Body of pancreas (tissue), 4 donors: ENCODE measurements around the gene C6orf136.

Experiments
- POLR2A ChIP-seq, 3 donors: fragments of 450-650 bp; IDR thresholded peaks; one replicate each; pipeline ENCODE4 v1.6.1; 2016; ENCODE audit warnings: antibody characterized with exemption in 3 of 3, mild to moderate bottlenecking in 2 of 3
- TF ChIP-seq, protein P1 (sequence below), 7 experiments: fragments of 450-650 bp in 4 of 7; fragments of 200-600 bp in 3 of 7; sonication (generic) in 3 of 7; IDR thresholded peaks; one replicate each; pipeline ENCODE4 v1.5.1; 2016 to 2019; ENCODE audit warnings: antibody characterized with exemption in 7 of 7

DNA sequence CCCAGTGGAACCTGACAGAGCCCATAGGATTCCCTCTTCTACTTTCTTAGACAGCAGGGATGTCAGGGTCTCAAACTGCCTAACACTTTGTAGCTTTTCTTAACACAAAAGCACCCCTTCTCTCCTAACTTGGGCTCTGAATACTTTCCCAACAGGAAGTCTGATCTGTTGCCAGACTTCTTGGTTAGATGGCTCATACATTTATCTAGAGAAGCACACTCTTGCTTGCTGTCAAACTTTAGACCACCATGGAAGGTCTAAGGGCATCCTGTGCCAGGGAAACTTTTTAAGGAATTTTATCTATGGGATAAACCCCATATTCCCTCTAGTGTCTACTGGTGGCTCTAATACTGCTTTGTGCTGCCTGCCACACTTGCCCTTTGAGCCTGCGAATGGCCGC lies 3.3 kb upstream of the C6orf136 start:
- TF ChIP-seq POLR2A (IDR thresholded peaks at IDR 0.05) = no peak
- TF ChIP-seq, protein P1, sequence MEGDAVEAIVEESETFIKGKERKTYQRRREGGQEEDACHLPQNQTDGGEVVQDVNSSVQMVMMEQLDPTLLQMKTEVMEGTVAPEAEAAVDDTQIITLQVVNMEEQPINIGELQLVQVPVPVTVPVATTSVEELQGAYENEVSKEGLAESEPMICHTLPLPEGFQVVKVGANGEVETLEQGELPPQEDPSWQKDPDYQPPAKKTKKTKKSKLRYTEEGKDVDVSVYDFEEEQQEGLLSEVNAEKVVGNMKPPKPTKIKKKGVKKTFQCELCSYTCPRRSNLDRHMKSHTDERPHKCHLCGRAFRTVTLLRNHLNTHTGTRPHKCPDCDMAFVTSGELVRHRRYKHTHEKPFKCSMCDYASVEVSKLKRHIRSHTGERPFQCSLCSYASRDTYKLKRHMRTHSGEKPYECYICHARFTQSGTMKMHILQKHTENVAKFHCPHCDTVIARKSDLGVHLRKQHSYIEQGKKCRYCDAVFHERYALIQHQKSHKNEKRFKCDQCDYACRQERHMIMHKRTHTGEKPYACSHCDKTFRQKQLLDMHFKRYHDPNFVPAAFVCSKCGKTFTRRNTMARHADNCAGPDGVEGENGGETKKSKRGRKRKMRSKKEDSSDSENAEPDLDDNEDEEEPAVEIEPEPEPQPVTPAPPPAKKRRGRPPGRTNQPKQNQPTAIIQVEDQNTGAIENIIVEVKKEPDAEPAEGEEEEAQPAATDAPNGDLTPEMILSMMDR (IDR thresholded peaks at IDR 0.05) = no peak
